ELF-1 (cell line): Measurements from ENCODE around the gene PARVB.

Experiments used
- DNase-seq: peaks from one replicate; pipeline ENCODE4 v3.0.0-alpha.2; 2016; ENCODE audit warnings: low read depth, low spot score

Gene PARVB

DNA sequence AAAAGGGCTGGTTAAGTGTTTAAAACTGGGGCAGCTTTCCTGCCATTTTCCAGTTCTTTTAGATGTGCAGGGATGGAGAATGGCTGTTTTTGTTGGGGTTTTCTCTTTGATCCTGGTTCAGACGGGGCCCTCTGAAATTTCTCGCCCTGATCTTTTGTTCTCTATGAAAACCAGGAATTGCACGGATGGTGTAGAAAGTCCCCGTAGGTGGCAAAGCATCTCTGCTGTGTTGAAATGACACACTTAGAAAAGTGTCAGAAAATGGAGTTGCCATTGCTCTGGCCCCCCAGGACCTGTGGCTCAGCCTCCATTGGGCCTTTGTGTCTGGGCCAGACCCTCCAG, 63.0 kb downstream of the PARVB start:
- no peak for DNase-seq

- DNase-seq = no peak
Measured at GRCh38 chr22:44088976-44089570, 65.0 kb downstream of the PARVB start.

GRCh38 chr22:44089717-44090570, 65.8 kb downstream of the PARVB start:
- DNase-seq = no peak

- no peak for DNase-seq
Measured at GRCh38 chr22:44090571-44090905, 66.4 kb downstream of the PARVB start.

DNA sequence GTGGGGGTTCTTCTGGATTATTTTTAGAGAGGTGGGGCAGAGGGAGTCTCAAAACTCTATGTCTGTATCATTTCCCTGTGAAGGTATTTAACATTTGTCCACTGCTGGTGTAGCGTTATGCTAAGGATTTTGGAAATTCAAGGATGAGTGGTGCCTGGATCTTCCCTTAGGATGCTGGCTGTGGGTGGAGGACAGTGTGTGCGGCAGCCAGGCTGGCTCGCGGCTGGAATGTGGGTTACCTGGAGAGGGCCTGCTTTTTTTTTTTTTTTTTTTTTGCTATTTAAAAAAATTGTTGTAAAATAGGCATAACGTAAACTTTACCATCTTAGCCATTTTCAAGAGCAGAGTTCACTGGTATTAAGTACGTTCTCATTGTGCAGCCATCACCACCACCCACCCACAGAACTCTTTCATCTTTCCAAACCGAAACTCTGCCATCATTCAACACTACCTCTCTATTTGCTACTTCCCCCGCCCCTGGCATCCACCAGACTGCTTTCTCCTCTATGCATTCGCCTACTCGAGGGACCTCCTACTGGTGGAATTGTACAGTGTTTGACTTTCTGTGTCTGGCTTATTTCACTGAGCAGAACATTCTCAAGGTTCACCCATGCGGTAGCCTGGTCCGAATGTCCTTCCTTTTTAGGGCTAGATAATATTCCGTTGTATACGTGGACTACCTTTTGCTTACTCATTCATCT, 67.1 kb downstream of the PARVB start:
- no peak for DNase-seq

DNA sequence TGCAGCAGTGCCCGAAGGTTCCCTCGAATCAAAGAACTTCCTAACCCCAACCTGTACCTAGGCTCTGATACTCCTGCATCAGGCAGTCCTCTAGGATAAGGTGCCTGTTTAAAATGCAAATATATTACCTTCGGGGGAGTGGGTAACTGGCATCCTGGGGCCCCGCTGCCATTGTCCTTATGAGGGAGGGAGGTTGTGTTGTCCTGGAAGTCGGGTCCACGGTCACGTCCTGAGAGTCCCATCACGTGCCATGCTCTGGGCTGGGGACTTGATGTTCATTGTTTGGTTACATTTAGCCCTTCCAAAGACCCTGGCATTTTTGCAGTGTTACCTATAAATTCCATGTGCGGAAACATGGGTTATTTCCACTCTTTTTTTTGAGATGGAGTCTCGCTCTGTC, 67.6 kb downstream of the PARVB start:
- DNase-seq = no peak

DNA sequence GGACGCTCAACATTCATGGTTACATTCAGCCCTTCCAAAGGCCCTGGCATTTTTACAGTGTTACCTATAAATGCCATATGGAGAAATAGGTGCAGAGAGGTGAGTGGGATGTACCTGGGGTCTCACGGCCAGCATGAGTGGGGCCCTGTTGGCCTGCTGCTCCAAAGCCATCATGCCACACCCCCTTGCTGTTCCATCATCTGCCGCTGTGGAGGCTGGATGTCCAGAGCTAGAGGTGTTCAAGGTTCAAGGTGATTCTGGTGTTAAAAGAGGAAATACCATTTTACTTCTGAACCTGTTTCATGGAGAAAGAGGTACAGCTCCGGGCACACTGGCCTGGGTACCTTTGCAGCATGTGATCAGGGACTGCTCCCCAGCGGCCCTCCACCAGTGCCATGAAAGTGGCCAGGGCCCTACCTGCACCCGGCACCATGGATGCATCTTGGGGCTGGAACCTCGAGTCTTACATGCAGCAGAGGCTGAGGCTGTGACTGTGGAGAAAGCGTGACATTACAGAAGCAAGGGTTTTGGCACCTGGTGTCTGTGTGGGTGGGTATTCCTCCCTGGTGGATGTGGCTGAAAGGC, 68.6 kb downstream of the PARVB start:
- DNase-seq = no peak

DNA sequence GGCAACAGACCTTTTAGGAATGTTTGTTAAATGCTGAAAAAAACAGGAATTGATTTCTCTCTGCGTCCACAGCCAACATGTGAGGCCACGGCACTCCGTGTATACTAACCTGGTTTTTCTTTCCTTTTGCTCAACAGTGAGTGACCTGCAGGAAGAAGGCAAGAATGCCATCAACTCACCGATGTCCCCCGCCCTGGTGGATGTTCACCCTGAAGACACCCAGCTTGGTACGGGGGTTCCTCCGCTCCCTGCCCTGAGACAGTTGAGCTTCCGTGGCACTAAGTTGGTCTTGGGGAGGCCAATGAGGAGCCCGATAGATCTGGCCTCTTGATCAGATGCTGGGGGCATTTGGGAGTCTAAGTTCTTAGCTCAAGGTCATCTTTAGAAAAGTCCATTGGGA, 69.7 kb downstream of the PARVB start:
- no peak for DNase-seq

DNA sequence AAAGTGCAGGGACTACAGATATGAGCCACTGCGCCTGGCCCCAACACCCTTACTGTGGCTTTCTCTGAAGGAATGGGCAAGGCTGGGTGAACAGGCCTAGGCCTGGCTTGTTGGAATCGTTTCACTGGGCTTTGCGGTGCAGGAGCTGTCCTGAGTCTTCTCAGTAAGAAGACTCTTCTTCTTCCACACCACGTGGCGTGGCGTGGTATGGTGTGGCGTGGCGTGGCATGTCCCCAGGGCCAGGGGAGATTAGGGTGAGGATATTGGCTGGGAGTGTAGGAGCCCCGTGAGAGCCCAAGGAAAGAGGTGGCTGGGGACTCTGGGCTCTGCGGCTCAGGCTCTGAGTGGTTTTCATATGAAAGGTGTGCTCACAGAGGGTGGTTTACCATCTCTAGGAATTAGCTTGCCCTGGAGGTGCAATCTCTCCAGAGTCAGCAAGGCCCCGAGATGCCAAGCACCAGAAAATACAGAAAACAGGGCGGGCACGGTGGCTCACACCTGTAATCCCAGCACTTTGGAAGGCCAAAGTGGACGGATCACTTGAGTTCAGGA, 70.7 kb downstream of the PARVB start:
- DNase-seq = no peak

- no peak for DNase-seq
Measured at GRCh38 chr22:44096736-44097135, 72.6 kb downstream of the PARVB start.

GRCh38 chr22:44097263-44098020, 73.3 kb downstream of the PARVB start:
- DNase-seq = no peak

- DNase-seq = no peak
Measured at GRCh38 chr22:44098021-44098739, 74.1 kb downstream of the PARVB start.

DNA sequence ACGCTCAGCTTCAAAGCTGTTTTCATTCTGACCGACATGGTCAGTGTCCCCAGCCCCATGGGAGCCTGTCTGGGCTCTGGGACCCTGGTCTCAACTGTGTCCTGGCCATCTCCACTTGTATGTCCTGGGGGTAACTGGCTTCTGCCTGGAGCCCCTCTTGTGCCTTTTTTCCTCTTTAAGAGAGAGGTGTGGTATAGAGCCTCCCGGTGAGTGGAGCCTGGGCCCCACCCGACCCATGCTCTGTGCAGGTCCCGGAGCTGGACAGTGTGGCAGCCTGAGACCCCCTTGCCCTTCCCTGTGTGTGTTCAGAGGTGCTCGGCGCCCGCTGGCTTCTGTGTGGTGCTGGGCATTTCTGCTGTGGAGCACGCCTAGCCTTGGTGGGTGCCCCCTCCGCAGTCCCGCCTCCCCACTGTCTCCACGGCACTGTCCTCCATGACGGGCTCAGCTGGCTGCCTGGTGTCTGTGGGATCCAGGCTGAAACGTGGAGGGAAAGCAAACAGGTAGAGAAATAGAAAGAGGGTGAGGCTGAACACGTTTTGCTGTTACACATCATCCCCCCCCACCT, 74.9 kb downstream of the PARVB start:
- no peak for DNase-seq

DNA sequence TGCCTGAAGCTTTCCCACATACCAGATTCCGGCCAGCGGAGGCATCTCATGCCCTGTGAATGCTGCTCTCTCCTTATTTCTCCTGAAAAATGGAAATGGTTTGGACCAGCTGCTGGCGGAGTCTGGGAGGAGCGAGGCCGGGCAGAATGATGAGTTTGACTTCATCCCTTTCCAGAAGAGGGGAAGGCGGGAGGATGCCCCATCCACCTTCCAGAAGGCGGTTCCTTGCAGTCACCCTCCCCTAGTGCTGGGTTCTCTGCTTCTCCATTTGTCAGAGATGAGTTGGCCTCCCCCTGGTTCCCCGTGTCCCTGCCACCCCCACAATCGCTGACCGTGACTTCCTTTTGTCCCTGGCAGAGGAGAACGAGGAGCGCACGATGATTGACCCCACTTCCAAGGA, 75.6 kb downstream of the PARVB start:
- DNase-seq = no peak

DNA sequence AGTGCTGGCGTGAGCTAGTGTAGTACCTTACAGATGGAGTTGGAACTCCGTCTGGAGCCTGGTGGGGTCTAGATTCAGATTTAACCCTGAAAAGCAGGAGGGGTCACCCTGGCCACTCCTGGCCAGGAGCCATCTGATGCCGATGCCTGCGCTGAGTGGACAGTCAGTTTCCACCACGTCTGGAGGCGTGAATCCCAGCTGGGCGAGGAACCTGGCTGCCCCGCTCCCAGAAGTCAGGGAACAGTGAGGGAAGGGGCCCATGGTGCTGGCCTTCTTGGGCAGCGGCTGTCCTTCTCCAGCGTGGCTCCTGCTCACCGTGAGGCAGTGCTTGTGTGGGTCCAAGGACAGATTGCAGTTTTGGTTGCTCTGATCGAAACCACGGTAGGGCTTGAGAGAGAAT, 76.3 kb downstream of the PARVB start:
- DNase-seq = no peak

DNA sequence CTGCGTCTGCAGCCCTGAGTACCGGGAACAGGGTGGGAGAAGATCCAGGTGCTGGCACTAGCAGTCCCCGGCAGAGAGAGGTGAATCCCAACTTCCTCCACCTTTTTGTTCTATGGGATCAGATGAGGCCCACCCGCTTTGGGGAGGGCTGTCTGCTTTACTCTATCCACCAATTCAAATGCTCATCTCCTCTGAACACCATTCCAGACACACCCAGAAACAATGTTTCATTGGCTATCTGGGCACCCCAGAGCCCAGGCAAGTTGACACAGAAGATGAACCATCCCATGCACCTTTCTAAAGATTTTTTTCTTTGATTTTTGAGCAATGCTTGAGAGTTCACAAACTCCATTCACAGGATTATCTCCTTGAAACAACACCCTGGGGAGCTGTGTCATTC, 78.0 kb downstream of the PARVB start:
- DNase-seq = no peak

GRCh38 chr22:44102856-44103255, 78.8 kb downstream of the PARVB start:
- DNase-seq = no peak

- no peak for DNase-seq
Measured at GRCh38 chr22:44103735-44104480, 79.8 kb downstream of the PARVB start.

GRCh38 chr22:44107340-44107739, 83.2 kb downstream of the PARVB start:
- DNase-seq = peak; percentile 87

DNA sequence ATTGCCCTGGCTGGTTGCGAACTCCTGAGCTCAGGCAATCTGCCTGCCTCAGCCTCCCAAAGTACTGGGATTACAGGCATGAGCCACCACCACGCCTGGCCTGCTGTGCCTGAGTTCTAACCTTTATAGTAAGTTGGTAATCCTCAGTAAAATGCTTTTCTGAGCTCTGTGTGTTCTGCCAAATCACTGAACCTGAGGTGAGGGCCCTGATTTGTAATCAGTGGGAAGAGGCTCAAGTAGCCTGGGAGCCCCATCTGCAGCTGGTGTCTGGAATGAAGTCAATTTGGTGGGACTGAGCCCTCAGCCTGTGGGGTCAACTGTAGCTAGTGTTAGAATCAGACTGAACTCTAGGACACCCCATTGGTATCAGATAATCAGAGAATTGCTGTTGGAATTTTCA, 84.0 kb downstream of the PARVB start:
- DNase-seq = peak; percentile 36
